Hepatocyte (in vitro differentiated cells): ENCODE data around the gene PITX3.

Experiments
- CTCF ChIP-seq: fragments of 200-600 bp; sonication (generic); IDR thresholded peaks from 2 replicates; pipeline ENCODE4 v1.5.1; 2016; ENCODE audit warnings: antibody characterized with exemption, mild to moderate bottlenecking; ENCODE audit not compliant: poor library complexity
- EZH2phosphoT487 ChIP-seq: fragments of 200-600 bp; sonication (generic); IDR thresholded peaks from one replicate; pipeline ENCODE4 v1.6.1; 2018; ENCODE audit warnings: antibody characterized with exemption, mild to moderate bottlenecking, low read depth, moderate library complexity; ENCODE audit not compliant: unreplicated experiment, severe bottlenecking

- no peak for TF ChIP-seq CTCF
- TF ChIP-seq EZH2phosphoT487 = no peak
Observed at GRCh38 chr10:102245932-102246251, 4.6 kb upstream of the PITX3 start.
